DND-41 (cell line): ENCODE measurements around the gene MAP1LC3B2.

Source experiments
- ATAC-seq: fragments of 200-7000 bp; cut with Tn5 transposase; 3 replicates; pipeline ENCODE4 v1.9.1; 2021; ENCODE audit warnings: low read depth; ENCODE audit not compliant: insufficient read depth
- DNase-seq: peaks from one replicate; pipeline ENCODE4 v3.0.0-alpha.2; 2020
- H2AFZ ChIP-seq: 2 replicates; pipeline ENCODE4 v1.6.0; 2012; ENCODE audit warnings: low read depth, low read length
- H3K27ac ChIP-seq: 2 replicates; pipeline ENCODE4 v1.5.1; 2012; ENCODE audit warnings: low read length, inconsistent platforms
- H3K27me3 ChIP-seq: fragments of 200-600 bp; sonication (generic); 2 replicates; pipeline ENCODE4 v1.6.0; 2012; ENCODE audit warnings: low read length, mild to moderate bottlenecking, inconsistent platforms; ENCODE audit not compliant: insufficient read depth, poor library complexity
- H3K36me3 ChIP-seq: 2 replicates; pipeline ENCODE4 v1.5.1; 2012; ENCODE audit warnings: low read length, inconsistent platforms; ENCODE audit not compliant: insufficient read depth
- H3K4me1 ChIP-seq: 2 replicates; pipeline ENCODE4 v1.5.1; 2012; ENCODE audit warnings: mild to moderate bottlenecking, low read length; ENCODE audit not compliant: insufficient read depth
- H3K4me2 ChIP-seq: 2 replicates; pipeline ENCODE4 v1.6.0; 2012; ENCODE audit warnings: mild to moderate bottlenecking, moderate library complexity, low read length, inconsistent platforms; ENCODE audit not compliant: insufficient read depth
- H3K4me3 ChIP-seq, 2 experiments: fragments of 200-600 bp in 1 of 2; shearing (Covaris generic) in 1 of 2; 2 replicates each; pipeline ENCODE4 v1.5.1; 2012 to 2016; ENCODE audit warnings: inconsistent platforms in 2 of 2, low read length in 2 of 2, mild to moderate bottlenecking in 2 of 2, low read depth in 1 of 2, moderate library complexity in 1 of 2
- H3K79me2 ChIP-seq: 2 replicates; pipeline ENCODE4 v1.6.0; 2012; ENCODE audit warnings: low read length, inconsistent platforms; ENCODE audit not compliant: insufficient read depth
- H3K9ac ChIP-seq: 2 replicates; pipeline ENCODE4 v1.6.0; 2012; ENCODE audit warnings: low read depth, mild to moderate bottlenecking, inconsistent platforms, low read length, moderate library complexity
- H3K9me3 ChIP-seq: 2 replicates; pipeline ENCODE4 v1.5.1; 2012; ENCODE audit warnings: low read length, moderate library complexity, mild to moderate bottlenecking, inconsistent platforms; ENCODE audit not compliant: insufficient read depth, severe bottlenecking
- H4K20me1 ChIP-seq: 2 replicates; pipeline ENCODE4 v1.6.0; 2012; ENCODE audit warnings: low read length; ENCODE audit not compliant: insufficient read depth
- EZH2 ChIP-seq: IDR thresholded peaks from 3 replicates; pipeline ENCODE4 v1.6.1; 2012; ENCODE audit warnings: borderline replicate concordance, low read depth, mild to moderate bottlenecking, moderate library complexity, low read length, inconsistent platforms; ENCODE audit not compliant: severe bottlenecking
- TF ChIP-seq, protein P1 (sequence below): IDR thresholded peaks from 2 replicates; pipeline ENCODE4 v1.5.1; 2012; ENCODE audit warnings: borderline replicate concordance, low read length, moderate library complexity, mild to moderate bottlenecking; ENCODE audit not compliant: poor library complexity, severe bottlenecking; ENCODE audit errors: extremely low read depth

Gene MAP1LC3B2

DNA sequence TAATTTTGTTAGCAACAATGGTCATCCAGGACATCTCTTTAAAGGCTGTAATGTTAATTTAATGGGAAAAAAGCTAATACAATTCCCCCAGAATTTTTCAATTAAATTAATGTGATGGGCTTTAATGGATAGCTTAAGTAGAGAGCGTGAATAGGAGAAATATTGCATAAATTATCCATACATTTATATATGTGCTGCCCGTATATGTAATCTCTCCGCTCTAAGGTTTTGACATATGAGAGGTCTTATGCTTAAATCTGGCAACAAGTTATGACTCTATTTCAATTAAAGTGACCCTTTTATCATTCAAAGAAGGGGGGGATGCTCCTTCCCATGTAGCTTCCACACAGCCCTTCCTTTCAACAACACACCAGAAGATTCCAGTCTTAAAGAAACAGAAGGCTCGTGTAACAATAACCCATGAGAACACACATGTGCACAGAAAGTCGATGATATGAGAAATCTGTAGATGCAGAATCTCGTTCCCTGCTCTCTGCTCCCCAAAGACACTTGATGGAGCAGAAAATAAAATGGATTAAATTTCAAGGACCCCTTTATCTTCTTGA, 24.0 kb downstream of the MAP1LC3B2 start:
- Histone ChIP-seq H3K27me3 (no peaks in the 10 kb centered on the region), H3K4me2 (no peak overlapping the region), H4K20me1 (no peaks in the 10 kb centered on the region), H3K9ac (no peak overlapping the region), H3K36me3 (no peaks in the 10 kb centered on the region), H3K9me3 (peaks cover 11% of the 10 kb centered on the region), H3K4me3 (no peak overlapping the region), H3K79me2 (no peaks in the 10 kb centered on the region), H2AFZ (no peak overlapping the region), H3K4me1 (no peaks in the 10 kb centered on the region), H3K27ac (no peak overlapping the region)
- no peak for DNase-seq
- no peak for TF ChIP-seq EZH2
- TF ChIP-seq, protein P1, sequence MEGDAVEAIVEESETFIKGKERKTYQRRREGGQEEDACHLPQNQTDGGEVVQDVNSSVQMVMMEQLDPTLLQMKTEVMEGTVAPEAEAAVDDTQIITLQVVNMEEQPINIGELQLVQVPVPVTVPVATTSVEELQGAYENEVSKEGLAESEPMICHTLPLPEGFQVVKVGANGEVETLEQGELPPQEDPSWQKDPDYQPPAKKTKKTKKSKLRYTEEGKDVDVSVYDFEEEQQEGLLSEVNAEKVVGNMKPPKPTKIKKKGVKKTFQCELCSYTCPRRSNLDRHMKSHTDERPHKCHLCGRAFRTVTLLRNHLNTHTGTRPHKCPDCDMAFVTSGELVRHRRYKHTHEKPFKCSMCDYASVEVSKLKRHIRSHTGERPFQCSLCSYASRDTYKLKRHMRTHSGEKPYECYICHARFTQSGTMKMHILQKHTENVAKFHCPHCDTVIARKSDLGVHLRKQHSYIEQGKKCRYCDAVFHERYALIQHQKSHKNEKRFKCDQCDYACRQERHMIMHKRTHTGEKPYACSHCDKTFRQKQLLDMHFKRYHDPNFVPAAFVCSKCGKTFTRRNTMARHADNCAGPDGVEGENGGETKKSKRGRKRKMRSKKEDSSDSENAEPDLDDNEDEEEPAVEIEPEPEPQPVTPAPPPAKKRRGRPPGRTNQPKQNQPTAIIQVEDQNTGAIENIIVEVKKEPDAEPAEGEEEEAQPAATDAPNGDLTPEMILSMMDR: no peak
- no peak for ATAC-seq

DNA sequence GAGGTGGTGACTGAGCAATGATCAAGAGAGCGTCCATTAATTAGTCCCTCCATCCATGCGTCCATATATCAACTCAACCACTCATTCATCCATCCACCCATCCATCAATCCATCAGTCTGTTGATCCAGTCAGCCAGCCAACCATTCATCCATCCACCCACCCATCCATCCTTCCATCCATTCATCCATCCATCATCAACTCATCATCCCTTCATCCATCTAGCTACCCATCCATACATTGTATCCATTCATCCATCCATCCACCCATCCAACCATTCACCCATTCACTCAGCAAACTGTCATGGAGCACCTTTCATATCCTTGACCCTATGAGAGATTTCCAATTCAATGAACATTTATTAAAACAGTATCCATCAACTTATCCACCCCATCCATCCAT, 28.1 kb downstream of the MAP1LC3B2 start:
- H3K27ac ChIP-seq: no peak overlapping the region
- no peak overlapping the region for H3K9ac ChIP-seq
- H3K4me3 ChIP-seq: no peak overlapping the region
- no peaks in the 10 kb centered on the region for H4K20me1 ChIP-seq
- H3K79me2 ChIP-seq: no peaks in the 10 kb centered on the region
- TF ChIP-seq, protein P1: no peak
- TF ChIP-seq EZH2: no peak
- peaks cover 5% of the 10 kb centered on the region; the same call in 1 of the 2 replicates for H3K4me1 ChIP-seq
- H3K36me3 ChIP-seq: no peaks in the 10 kb centered on the region
- ATAC-seq (no peak), DNase-seq (no peak)
- H3K9me3 ChIP-seq: peaks cover 11% of the 10 kb centered on the region
- no peak overlapping the region for H2AFZ ChIP-seq
- H3K27me3 ChIP-seq: no peaks in the 10 kb centered on the region
- no peak overlapping the region for H3K4me2 ChIP-seq

DNA sequence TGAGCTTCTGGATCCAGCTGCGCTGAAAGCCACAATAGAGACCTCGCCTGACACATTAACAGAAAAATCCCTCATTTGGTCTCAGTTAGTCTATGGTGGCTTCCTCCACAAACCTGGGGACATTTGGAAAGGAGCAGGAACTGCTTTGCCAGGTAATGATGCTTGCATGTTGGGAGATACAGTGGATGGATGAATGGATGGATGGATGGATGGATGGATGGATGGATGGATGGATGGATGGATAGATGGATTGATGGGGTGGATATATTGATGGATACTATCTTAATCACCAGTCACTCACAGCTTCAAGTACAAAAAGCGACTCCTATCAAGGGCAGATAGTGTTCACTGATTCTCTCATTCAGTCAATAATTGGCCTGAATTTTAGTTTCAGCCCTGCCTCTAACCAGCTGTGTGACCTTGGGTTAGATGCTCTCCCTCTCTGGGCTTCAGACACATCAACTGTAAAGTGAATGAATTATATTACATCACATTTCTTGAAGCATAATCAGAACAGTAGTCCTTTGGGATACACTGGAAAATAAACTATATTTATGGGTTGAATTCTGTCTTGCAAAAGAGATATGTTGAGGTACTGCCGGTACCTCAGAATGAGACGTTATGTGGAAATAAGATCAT, 29.3 kb downstream of the MAP1LC3B2 start:
- DNase-seq: no peak
- Histone ChIP-seq H3K9me3 (peaks cover 11% of the 10 kb centered on the region), H4K20me1 (no peaks in the 10 kb centered on the region), H3K4me1 (peaks cover 7% of the 10 kb centered on the region; the same call in 1 of the 2 replicates), H3K79me2 (no peaks in the 10 kb centered on the region), H3K9ac (no peak overlapping the region), H2AFZ (no peak overlapping the region), H3K36me3 (no peaks in the 10 kb centered on the region), H3K27me3 (no peaks in the 10 kb centered on the region), H3K27ac (no peak overlapping the region), H3K4me2 (no peak overlapping the region), H3K4me3 (no peak overlapping the region)
- ATAC-seq: no peak
- TF ChIP-seq EZH2: no peak

DNA sequence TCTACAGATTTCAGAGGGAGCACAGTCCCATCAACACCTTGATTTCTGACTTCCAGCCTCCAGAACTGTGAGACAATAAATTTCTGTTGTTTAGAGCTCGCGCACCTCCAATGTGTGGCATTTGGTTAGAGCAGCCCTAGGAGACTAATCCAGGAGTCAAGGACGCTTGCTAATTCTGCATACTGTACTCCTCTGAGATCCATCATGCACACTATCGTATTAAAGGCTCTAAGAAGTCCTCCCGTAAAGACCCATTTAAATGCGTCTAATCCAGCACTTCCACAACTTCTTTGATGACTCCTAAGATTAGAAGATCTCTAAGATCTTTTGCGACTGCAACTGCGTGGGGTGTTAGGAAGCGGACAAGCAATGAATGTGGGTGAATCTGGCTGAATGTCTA, 30.4 kb downstream of the MAP1LC3B2 start:
- no peak overlapping the region for H2AFZ ChIP-seq
- H3K4me3 ChIP-seq: no peak overlapping the region
- no peak overlapping the region for H3K9ac ChIP-seq
- no peaks in the 10 kb centered on the region for H3K79me2 ChIP-seq
- no peaks in the 10 kb centered on the region for H3K27me3 ChIP-seq
- no peaks in the 10 kb centered on the region for H4K20me1 ChIP-seq
- DNase-seq (no peak), ATAC-seq (no peak)
- H3K4me1 ChIP-seq: peaks cover 18% of the 10 kb centered on the region
- TF ChIP-seq, protein P1: no peak
- no peak for TF ChIP-seq EZH2
- no peak overlapping the region for H3K4me2 ChIP-seq
- no peaks in the 10 kb centered on the region for H3K36me3 ChIP-seq
- no peak overlapping the region for H3K27ac ChIP-seq
- peaks cover 8% of the 10 kb centered on the region for H3K9me3 ChIP-seq
